ENCODE results near the gene CDH26.
"Not testable (repeated sequence)": the region's sequence is repeated elsewhere in the genome, so short reads cannot be mapped to it uniquely, and the experiment has no call there.

Gene CDH26

DNA sequence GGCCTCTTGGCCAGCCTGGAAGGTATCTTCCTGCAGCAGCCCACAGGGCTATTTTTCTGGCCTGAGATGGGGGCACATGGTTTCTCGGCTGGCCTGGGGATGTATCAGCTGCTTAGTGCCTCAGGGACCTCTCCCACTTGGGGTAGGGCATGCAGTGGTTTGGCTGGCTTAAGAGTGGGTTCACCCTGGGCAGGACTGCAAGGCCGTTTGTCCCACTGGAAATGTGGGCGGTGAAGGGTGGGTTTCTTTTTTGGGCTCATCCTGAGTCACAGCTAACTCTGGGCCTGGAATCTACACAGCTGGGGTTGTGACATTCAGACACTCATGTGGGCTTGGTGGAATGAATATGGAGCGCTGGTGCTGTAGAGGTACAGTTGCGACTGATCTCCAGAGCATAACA lies 62.0 kb downstream of the CDH26 start:
- DNase-seq = no peak

DNA sequence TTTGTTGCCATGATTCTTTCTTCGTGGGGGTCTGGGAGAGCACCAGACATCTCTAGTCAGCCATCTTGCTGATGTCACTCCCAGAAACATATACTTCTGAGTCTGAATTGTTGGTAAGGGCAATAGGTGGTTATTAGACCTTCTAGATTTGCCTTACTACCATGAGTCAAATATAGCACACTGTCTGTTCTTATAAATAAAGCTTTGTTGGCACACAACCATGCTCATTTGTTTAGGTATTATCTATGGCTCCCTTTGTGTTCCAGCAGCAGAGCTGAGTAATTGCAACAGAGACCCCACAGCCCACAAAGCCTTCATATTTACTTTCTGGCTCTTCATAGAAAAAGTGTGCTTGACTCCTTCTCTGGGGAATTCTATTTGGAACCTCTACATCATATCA lies 62.9 kb downstream of the CDH26 start:
- DNase-seq = no peak

GRCh38 chr20:60022849-60023248 lies 64.6 kb downstream of the CDH26 start:
- no peak for DNase-seq

DNA sequence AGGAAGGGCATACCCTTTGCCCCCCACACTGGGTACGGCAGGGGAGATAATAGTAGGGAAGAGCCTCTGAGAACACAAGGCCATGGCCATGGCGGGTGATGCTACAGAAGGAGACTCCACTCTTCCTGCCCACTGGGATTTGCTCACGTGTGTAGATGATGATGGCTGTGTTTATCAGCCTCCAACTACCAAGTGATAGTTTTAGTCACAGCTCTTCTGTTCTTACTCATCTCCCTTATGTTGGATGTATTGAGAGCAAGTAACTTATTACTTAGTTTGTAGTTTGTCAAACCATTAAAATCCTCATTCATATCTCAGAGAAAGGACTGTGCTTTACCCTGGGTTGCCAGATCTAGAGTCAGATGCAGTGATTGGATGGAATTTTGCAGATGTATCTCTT lies 66.0 kb downstream of the CDH26 start:
- DNase-seq = no peak

DNA sequence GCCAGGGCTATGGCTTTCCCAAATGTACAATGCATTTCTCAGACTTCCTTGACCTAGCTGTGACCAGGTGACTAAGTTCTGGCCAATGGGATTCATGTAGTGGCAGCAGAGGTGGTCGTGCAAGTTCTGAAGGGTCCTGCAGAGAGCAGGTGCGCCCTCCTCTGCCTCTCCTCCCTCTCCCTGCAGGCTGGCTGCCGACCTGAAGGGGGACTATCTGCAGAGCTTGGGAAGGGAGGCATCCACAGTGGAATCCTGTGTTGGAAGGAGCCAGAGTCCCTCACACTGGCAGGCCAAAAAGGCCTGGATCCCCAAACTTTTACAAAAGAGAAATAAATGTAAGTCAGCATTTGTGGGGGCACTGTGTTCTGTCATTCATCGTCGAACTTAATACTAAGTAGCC lies 66.6 kb downstream of the CDH26 start:
- DNase-seq = no peak

DNA sequence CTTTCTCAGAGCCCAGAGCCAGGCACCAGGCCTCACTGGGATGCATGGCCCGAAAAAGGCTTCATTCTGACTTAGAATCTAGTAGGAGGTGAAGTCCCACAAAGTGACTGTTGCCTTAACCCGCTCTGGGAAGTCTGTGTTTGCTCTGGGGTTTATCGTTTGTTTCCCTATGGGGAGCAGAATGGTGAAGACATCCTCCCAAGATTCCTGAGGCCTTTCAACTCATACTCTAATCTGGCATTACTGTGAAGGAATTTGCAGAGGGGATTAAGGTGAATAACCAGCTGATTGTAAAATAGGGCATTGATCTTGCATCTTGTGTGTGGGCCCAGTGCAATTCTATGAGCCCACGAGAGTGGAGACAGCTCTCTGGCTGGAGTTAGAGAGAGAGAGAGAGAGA lies 67.8 kb downstream of the CDH26 start:
- no peak for DNase-seq

- DNase-seq = no peak
Observed at GRCh38 chr20:60030471-60030870, 72.2 kb downstream of the CDH26 start.

- no peak for DNase-seq
Observed at GRCh38 chr20:60031107-60031506, 72.9 kb downstream of the CDH26 start.

GRCh38 chr20:60034231-60035110 lies 76.2 kb downstream of the CDH26 start:
- no peak for DNase-seq

DNA sequence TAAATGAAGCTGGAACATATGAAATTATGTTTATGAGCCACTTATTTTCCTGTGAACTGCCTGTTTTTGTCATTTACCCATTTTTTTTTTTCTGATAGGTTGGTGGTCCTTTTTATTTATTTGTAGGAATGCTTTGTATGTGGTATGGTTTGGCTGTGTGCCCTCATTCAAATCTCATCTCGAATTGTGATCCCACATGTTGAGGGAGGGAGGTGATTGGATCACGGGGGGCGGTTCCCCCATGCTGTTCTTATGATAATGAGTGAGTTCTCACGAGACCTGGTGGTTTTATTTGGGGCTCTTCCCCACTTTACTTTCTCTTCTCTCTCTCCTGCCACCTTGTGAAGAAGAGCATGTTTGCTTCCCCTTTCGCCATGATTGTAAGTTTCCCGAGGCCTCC lies 77.3 kb downstream of the CDH26 start:
- no peak for DNase-seq

DNA sequence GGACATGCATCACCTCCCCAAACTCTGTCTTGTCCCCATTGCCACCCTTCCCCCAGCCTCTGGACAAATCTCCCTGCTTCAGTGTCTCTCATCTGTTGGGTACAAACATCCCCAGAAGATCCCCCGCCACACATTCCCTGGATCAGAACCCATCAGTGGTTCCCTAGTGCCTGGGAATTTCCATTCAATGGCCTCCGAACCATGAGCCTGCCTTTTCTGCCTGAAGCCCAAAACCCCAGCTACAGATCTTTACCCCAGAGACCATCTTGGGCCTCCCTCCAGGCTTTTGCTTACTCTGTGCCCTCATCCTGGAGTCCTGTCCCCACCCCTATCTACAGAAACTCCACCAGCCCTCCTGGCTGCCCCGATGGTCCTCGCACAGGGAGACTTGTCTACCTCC lies 78.1 kb downstream of the CDH26 start:
- DNase-seq = no peak

- DNase-seq = no peak
Observed at GRCh38 chr20:60036746-60037499, 78.7 kb downstream of the CDH26 start.

DNA sequence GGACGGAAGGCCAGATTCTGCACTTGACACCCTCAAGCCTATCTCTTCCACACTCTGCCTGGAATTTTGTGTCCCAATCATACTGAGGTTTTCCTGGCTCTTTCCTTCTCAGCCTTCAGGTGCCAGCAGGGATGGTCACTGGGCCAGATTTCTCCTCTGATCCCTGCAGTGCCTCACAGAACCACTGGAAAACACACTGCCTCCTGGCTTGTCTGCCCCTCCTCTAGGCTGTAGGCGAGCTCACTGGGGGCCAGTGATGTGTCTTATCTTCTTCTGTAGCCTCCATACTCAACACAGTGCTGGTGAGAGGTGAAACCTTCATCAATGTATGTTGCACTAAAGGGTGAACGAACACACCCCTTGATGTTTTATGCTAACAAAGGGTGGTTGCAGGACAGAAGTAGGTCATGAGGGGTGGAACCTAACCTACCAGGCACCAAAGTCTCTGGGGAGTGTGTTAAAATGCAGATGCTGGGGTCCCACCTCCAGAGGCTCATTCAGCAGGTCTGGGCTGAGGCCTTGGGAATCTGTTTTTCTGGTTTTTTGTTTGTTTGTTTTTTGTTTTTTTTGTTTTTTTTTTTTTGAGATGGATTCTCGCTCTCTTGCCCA lies 80.3 kb downstream of the CDH26 start:
- DNase-seq = no peak

DNA sequence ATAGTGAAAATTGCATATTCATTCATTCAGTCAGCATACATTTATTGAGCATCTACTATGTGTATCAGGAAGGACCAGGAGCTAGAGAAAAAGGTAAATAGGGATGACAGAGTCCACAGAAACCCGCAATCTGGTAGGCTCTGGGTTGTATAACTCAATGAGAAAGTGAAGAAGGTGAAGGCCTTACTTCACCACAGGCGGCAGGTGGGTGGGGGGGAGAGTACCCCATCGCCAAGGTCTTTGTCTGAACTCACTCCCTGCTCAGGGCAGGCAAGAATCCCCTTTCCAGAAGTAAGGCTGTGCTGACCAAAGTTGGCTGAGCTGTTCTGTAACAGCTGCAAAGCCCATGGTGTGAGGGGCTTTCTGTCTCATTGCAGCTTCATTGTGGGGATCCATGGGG lies 81.3 kb downstream of the CDH26 start:
- DNase-seq = no peak

DNA sequence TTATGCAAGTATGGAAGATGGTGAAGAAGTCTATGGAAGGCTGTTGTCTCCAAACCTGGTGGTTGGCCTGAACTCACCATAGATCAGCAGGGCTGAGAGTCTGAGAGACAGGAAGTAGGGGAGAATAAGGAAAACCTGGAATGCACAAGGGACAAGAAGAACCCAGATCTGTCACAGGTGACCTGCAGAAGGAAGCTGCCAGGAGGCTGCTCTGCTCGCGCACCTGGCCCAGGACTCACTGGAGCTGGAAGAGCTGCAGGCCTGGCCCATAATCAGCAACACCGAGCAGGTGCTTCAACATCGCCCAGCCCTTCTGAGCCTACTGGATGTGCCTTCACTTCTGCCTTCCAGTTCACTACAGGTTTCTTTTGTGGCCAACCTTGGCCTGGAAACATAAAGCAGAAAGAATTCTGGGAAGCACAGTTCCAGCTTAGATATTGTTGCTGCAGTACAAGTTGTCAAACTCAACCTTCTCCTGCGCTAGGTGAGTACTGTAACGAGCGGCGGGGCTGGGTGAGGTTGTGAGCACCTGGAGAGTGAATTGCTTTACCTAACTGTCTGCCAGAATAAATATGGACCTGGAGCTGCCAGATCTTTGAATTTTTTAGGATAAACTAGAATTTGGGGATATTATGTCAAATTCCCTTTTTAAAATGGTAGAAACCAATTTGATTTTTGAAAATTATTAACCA lies 82.4 kb downstream of the CDH26 start:
- DNase-seq = no peak

DNA sequence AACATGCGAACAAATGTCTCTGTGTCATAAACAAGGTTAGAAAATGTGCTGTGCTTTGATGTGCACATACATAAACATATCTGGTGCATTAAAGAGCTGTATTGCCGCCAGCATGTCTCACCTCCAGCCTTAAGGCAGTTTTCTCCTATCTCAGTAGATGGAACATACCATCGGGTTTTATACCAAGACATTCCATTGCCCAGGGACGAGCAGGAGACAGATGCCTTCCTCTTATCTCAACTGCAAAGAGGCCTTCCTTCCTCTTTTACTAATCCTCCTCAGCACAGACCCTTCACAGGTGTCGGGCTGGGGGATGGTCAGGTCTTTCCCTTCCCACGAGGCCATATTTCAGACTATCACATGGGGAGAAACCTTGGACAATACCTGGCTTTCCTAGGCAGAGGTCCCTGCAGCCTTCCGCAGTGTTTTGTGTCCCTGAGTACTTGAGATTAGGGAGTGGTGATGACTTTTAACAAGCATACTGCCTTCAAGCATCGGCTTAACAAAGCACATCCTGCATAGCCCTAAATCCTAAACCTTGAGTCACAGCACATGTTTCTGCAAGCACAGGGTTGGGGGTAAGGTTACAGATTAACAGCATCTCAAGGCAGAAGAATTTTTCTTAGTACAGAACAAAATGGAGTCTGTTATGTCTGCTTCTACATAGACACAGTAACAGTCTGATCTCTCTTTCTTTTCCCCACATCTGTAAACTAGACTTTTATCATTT lies 83.4 kb downstream of the CDH26 start:
- not testable (repeated sequence) for DNase-seq

- DNase-seq = no peak
Observed at GRCh38 chr20:60043435-60043834, 85.2 kb downstream of the CDH26 start.

- no peak for DNase-seq
Observed at GRCh38 chr20:60046011-60046413, 87.8 kb downstream of the CDH26 start.

GRCh38 chr20:60046436-60046835 lies 88.2 kb downstream of the CDH26 start:
- DNase-seq = no peak

GRCh38 chr20:60046860-60047259 lies 88.6 kb downstream of the CDH26 start:
- DNase-seq = no peak

DNA sequence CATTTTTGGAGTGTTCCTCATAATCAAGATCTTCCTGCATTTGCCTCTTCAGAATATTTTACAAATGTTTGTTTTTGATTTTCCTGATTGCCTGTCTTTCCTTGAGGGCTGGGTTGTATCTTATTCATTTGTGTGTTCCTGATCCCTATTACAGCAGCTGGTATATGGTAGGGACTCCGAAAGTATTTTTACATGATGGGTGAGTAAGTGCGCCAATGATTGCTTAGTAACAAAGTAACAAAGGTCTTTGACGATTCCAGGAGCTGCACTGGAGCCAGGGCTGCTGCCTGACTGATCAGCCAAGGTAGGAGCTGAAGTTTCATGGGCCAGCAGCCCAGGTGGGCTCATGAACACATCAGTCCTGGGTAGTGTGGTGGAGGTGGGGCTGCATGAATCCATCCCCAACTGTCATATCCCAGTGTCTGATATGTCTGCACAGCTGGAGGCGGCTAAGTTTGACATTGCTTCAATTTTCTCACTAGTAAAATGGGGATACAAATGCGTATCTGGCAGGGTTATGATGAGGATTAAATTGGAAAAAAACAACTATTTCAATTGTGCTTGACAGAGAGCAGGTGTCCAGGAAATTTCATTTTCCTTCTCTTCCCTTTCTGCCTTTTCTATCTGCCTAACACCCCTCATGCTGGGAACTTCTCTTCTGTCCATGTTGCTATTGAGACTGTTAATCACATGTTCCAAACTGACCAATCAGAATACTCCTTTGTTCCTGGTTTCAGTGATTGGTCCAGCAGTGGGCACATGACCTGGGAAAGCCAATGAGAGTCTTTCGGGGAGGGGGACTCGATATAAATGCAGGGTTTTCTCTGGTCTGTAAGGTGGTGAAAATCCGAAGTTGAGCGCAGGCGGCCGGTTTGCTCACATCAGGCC lies 90.7 kb downstream of the CDH26 start:
- no peak for DNase-seq

- DNase-seq = no peak
Observed at GRCh38 chr20:60049601-60050000, 91.4 kb downstream of the CDH26 start.

Data from NCI-H1105 treated with DMSO at 0.1 percent for 48 hours (cell line).